ENCODE measurements around the gene CER1.
"Not testable (repeated sequence)": the region's sequence is repeated elsewhere in the genome, so short reads cannot be mapped to it uniquely, and the experiment has no call there.

Gene CER1

GRCh38 chr9:14713187-14713767 is 9.3 kb downstream of the CER1 start:
- no peak for DNase-seq

DNA sequence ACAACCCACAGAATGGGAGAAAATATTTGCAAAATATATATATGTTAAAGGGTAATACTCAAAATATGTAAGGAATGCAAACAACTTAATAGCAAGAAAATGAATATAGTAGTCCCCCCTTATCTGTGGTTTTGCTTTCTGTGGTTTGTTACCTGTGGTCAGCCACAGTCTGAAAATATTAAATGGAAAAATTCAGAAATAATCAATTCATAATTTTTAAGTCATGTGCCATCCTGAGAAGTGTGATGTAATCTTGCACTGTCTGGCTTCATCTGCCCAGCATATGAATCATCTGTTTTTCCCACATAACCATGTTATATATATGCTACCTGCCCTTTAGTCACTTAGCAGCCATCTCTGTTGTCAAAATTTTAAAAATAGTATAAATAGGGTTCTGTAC is 11.7 kb downstream of the CER1 start:
- DNase-seq: no peak

DNA sequence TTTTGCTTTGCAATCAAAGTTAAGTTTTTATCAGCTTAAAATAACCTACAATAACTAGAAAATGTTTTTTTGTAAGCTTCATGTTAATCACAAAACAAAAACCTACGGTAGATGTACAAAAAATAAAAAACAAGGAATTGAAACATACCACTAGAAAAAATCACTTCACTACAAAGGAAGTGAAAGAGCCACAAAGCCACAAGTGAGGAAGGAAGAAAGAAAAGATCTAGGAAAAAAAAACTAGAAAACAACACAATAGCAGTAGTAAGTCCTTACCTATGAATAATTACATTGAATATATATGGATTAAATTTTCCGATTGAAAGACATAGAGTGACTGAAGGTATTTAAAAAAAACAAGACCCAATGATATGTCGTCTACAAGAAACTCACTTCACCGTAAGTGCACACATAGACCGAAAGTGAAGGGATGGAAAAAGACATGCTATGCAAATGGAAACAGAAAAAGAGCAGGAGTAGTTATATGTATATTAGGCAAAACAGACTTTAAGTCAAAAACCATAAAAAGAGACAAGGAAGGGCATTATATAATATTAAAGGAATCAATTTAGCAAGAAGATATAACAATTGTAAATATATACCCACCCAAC is 15.9 kb downstream of the CER1 start:
- no peak for DNase-seq

- no peak for DNase-seq
Measured at GRCh38 chr9:14705079-14705478, 17.5 kb downstream of the CER1 start.

DNA sequence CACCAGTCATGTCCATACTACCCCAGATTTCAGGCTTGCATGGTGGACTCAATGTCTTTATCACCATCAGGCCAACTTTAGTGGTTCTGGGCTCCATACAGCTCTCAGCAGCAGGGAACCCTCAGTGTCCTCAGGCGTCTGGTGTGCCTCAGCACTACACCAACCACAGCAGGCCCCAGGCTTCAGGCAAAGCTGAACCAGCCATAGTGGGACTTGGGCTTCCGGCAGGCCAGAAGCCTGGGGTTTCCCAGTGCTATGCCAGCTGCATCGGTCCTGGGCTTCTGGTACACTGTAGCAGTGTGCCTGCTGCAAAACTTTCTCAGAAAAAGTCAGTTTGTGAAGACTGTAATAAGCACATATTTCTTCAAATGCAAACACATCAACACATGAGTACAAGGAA is 18.3 kb downstream of the CER1 start:
- DNase-seq: no peak

- DNase-seq: no peak
Measured at GRCh38 chr9:14702200-14702720, 20.3 kb downstream of the CER1 start.

DNA sequence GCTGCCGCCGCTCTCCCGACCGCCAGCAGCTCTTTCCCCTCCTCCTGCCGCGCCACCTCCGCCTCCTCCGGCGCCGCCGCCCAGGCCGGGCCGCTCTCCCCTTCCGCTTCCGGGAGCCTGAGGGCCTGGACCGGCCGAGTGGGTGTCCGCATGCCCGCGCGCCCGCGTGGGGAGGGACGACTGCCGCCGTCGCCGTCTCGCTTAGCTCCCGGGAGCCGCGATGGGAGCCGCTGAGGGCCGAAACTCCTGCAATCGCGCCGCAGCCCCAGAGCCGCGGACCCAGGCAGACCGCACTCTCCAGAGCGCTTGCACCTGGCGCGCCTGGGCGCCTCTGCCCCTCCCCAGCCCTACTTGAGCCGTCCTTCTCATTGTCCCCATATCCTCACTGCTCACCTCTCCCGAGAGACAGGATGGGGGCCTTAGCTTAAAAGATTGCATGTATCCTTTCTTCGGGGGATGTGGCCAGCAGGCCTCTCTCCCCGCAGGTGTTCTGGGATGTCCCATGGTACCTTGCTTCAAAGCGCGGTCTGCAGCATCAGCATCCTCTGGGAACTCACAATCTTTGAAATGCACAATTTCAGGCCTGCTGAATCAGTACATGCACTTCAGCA is 29.2 kb downstream of the CER1 start, which contains the start of gene ZDHHC21:
Gene ZDHHC21, minus strand, starts transcription at position 182 of the 611 bp plus-strand sequence. CDS start 19,092 bp downstream, outside the sequence.
- peak; percentile 44 for DNase-seq

- peak; percentile 18 for DNase-seq
Measured at GRCh38 chr9:14692470-14693250, 29.9 kb downstream of the CER1 start.

DNA sequence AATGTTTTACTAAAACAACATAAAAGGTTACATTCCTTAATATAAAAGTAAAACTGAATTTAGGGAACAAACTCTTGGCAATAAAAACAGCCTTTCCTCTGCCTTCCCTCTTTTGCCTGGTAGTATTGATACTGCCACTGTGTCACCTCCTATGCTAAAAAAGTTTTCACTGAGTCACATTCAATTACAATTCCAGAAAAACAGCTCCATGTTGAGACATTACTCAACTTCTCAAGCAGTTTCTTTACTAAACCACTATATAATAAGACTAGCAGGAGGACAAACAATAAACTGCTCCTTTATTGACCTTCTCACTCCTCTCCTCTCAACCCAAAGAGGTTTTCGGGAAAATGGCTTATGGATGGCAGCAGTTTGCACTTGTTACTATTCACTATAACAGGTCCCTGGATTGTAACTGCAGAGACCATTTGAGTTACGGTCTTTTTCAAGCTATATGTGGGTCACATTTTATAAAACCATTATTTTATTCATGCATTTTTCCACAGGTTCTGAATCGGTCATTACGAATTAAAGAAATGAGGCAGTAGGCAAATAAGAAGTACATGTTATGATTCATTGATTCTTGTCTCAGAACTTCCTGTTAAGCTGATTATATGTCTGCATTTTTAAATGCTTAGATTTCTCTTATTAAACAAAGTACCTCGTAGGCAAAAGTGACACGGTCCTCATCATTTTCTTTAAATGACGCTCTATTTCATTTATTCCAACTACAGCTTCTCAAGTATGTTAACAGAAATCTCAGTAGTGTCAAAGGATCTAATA is 31.4 kb downstream of the CER1 start:
- no peak for DNase-seq

- DNase-seq: no peak
Measured at GRCh38 chr9:14687042-14687719, 35.4 kb downstream of the CER1 start.

DNA sequence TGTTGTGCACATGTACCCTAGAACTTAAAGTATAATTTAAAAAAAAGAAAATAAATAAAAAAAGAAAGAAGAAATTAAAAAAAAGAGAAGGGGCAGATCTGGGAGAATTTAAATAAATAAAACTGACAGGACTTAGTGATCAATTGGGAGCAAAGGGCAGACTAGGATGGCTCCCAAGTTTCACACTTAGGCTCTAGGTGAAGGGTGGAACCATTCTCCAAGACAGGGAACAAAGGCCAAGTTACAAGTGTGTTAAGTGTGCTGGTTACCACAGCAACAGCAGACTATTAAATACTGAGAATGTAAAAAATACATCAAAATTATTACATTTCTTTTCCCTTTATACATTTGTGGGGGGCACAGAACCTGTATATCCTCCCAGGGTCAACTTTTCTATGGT is 36.4 kb downstream of the CER1 start:
- no peak for DNase-seq

GRCh38 chr9:14682616-14683015 is 39.9 kb downstream of the CER1 start:
- DNase-seq: not testable (repeated sequence)

GRCh38 chr9:14678776-14679175 is 43.8 kb downstream of the CER1 start:
- no peak for DNase-seq

GRCh38 chr9:14677872-14678271 is 44.7 kb downstream of the CER1 start:
- no peak for DNase-seq

DNA sequence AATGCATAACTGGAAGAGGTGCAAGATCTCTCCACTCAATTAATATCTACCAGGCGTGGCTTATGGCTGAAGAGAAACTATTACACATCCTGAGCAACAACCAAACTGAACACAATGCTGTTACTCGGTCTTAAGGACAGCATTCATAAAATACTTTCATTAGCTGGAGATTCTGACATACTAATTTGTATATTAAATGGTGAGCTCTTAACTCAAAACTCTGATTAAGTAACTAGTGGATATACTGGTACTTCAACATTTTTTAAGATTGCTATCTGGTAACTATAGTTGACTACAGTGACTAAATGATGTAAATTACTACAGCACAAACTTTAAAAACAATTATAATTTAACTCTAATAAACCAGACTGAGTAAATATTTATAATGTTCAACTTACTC is 45.1 kb downstream of the CER1 start:
- no peak for DNase-seq

- DNase-seq: no peak
Measured at GRCh38 chr9:14674630-14675029, 47.9 kb downstream of the CER1 start.

- DNase-seq: no peak
Measured at GRCh38 chr9:14671377-14671776, 51.2 kb downstream of the CER1 start.

DNA sequence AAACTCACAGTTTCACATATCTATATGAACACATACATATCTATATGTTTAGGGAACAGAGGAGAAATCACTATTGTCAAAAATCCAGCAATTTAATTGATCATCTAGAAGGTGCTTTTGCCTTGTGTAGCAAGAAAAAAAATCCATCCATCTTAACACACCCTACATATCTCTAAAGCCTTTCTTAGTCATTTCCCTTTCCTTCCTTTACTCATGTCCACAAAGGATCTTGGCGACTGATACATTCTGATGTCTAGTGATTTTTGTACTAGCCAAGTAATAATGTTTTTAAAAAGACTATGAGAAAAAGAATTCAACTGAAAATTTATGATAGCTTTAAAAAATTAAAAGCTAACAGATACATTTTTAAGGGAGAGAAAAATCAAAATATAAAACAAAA is 51.8 kb downstream of the CER1 start:
- DNase-seq: no peak

All from CD4-positive, alpha-beta T cell treated with Interleukin-4 for 4 hours (primary cell).